GM23248 (cell line): Measurements from ENCODE around the gene LRCH4. TPM values are rescaled to one million over a fixed set of nuclear protein-coding genes. Genes with fewer than 3 reads are reported as not detected.
A peak's percentile ranks its signal among the peaks of the same experiment; 100 is the strongest.

Source experiments
- DNase-seq: peaks from one replicate; pipeline ENCODE4 v3.0.0-alpha.2; 2015
- H2AFZ ChIP-seq: fragments of 200-600 bp; sonication (generic); 2 replicates; pipeline ENCODE4 v1.6.1; 2016; ENCODE audit warnings: antibody characterized with exemption
- H3F3A ChIP-seq: fragments of 200-600 bp; sonication (generic); 2 replicates; pipeline ENCODE4 v1.6.1; 2016; ENCODE audit warnings: mild to moderate bottlenecking, antibody characterized with exemption, mixed run types; ENCODE audit not compliant: insufficient read depth
- H3K27ac ChIP-seq: fragments of 200-600 bp; sonication (generic); 2 replicates; pipeline ENCODE4 v1.5.1; 2016; ENCODE audit warnings: mild to moderate bottlenecking
- H3K27me3 ChIP-seq: fragments of 200-600 bp; sonication (generic); replicated peaks from 2 replicates; pipeline ENCODE4 v1.6.1; 2016; ENCODE audit warnings: mild to moderate bottlenecking; ENCODE audit not compliant: insufficient read depth
- H3K36me3 ChIP-seq: fragments of 200-600 bp; sonication (generic); 2 replicates; pipeline ENCODE4 v1.6.1; 2016; ENCODE audit warnings: low read depth, mild to moderate bottlenecking
- H3K4me1 ChIP-seq: fragments of 200-600 bp; sonication (generic); 2 replicates; pipeline ENCODE4 v1.6.1; 2016; ENCODE audit warnings: mild to moderate bottlenecking; ENCODE audit not compliant: insufficient read depth
- H3K4me2 ChIP-seq: fragments of 200-600 bp; sonication (generic); one replicate; pipeline ENCODE4 v1.6.1; 2016; ENCODE audit warnings: mild to moderate bottlenecking; ENCODE audit not compliant: unreplicated experiment
- H3K4me3 ChIP-seq: fragments of 200-600 bp; sonication (generic); 2 replicates; pipeline ENCODE4 v1.5.1; 2016; ENCODE audit warnings: mild to moderate bottlenecking
- H3K79me2 ChIP-seq: fragments of 200-600 bp; sonication (generic); 2 replicates; pipeline ENCODE4 v1.6.1; 2016; ENCODE audit warnings: mild to moderate bottlenecking; ENCODE audit not compliant: insufficient read depth
- H3K9ac ChIP-seq: fragments of 200-600 bp; sonication (generic); 2 replicates; pipeline ENCODE4 v1.6.1; 2016; ENCODE audit warnings: mild to moderate bottlenecking
- H3K9me2 ChIP-seq: fragments of 200-600 bp; sonication (generic); 2 replicates; pipeline ENCODE4 v1.6.1; 2016; ENCODE audit warnings: mixed run types, mild to moderate bottlenecking, moderate library complexity; ENCODE audit not compliant: insufficient read depth
- H3K9me3 ChIP-seq: fragments of 200-600 bp; sonication (generic); one replicate; pipeline ENCODE4 v1.6.1; 2017; ENCODE audit warnings: low read depth
- H4K20me1 ChIP-seq: fragments of 200-600 bp; sonication (generic); 2 replicates; pipeline ENCODE4 v1.6.0; 2016; ENCODE audit not compliant: insufficient read depth
- EZH2 ChIP-seq: fragments of 200-600 bp; sonication (generic); IDR thresholded peaks from 2 replicates; pipeline ENCODE4 v1.6.1; 2018; ENCODE audit warnings: antibody characterized with exemption, mild to moderate bottlenecking; ENCODE audit not compliant: insufficient read depth, poor library complexity, severe bottlenecking
- EZH2phosphoT487 ChIP-seq: fragments of 200-600 bp; sonication (generic); IDR thresholded peaks from 2 replicates; pipeline ENCODE4 v1.6.1; 2018; ENCODE audit warnings: antibody characterized with exemption, moderate library complexity, mild to moderate bottlenecking, low read depth; ENCODE audit not compliant: insufficient read depth
- WGBS, 2 experiments: methylation state at CpG; one replicate each; pipeline ENCODE4 v1.1.6; 2015 to 2017; ENCODE audit warnings: low lambda C conversion rate in 2 of 2, low coverage in 1 of 2; ENCODE audit errors: missing lambda C conversion rate in 2 of 2; 5-methylcytosine and 5-hydroxymethylcytosine counted together
- in situ Hi-C: fragments of 300-500 bp; cut with MboI; formaldehyde crosslinking; loops from 2 replicates; pipeline ENCODE4 v1.15.0; 2020
- polyA plus RNA-seq: library from polyadenylated mRNA; unstranded; fragments of >200 nt; fragmentation: Nextera tagmentation; extraction: Ambion mirVana; gene quantifications from 2 replicates; pipeline ENCODE4 v1.2.1, GENCODE V29; 2016
- total RNA-seq: library from RNA; depleted of rRNA; stranded (reverse); fragments of >200 nt; shearing (Covaris generic); gene quantifications from 2 replicates; pipeline ENCODE4 v1.2.3, GENCODE V29; 2014

Gene LRCH4
- total and polyA plus RNA-seq, 2 experiments from 2014 or later = 12.9 to 13.6 TPM

- no peaks in the 10 kb centered on the region for H3F3A ChIP-seq
- no peaks in the 10 kb centered on the region; the same call in 1 of the 2 replicates for H4K20me1 ChIP-seq
- H3K9me3 ChIP-seq = no peaks in the 10 kb centered on the region
- in situ Hi-C loops = no loop called here
- peak overlapping the region; percentile 91 for H3K4me2 ChIP-seq
- TF ChIP-seq EZH2phosphoT487 = no peak
- TF ChIP-seq EZH2 = no peak
- no peak overlapping the region for H2AFZ ChIP-seq
- peaks cover 20% of the 10 kb centered on the region for H3K79me2 ChIP-seq
- 66 to 91% methylated on average over 8 to 15 of the region's 15 CpGs for WGBS, 2 experiments
- H3K9ac ChIP-seq = peak overlapping the region; percentile 90; the same call in 1 of the 2 replicates
- no peaks in the 10 kb centered on the region for H3K9me2 ChIP-seq
- DNase-seq = no peak
- H3K4me1 ChIP-seq = 0 out of 2 replicates have a peak, but pooled peaks cover 5% of the 10 kb centered on the region
- peak overlapping the region; percentile 93; the same call in 1 of the 2 replicates for H3K4me3 ChIP-seq
- no peaks in the 10 kb centered on the region for H3K27me3 ChIP-seq
- H3K27ac ChIP-seq = no peak overlapping the region
- H3K36me3 ChIP-seq = 0 out of 2 replicates have a peak, but pooled peaks cover 3% of the 10 kb centered on the region
Observed at GRCh38 chr7:100584054-100584682, 1.8 kb downstream of the LRCH4 start.

GRCh38 chr7:100583132-100584053 lies 2.5 kb downstream of the LRCH4 start:
- H3K4me1 ChIP-seq = 0 out of 2 replicates have a peak, but pooled peaks cover 5% of the 10 kb centered on the region
- no peak overlapping the region for H3K27ac ChIP-seq
- DNase-seq = no peak
- TF ChIP-seq EZH2 (no peak), EZH2phosphoT487 (no peak)
- H3K79me2 ChIP-seq = peaks cover 20% of the 10 kb centered on the region
- H3F3A ChIP-seq = no peaks in the 10 kb centered on the region
- in situ Hi-C loops = no loop called here
- H3K4me3 ChIP-seq = no peak overlapping the region
- no peak overlapping the region for H3K9ac ChIP-seq
- H3K36me3 ChIP-seq = 0 out of 2 replicates have a peak, but pooled peaks cover 3% of the 10 kb centered on the region
- no peak overlapping the region for H3K4me2 ChIP-seq
- no peak overlapping the region for H2AFZ ChIP-seq
- H4K20me1 ChIP-seq = no peaks in the 10 kb centered on the region; the same call in 1 of the 2 replicates
- 83 to 84% methylated on average over 23 of the region's 23 CpGs for WGBS, 2 experiments
- H3K9me2 ChIP-seq = no peaks in the 10 kb centered on the region
- H3K27me3 ChIP-seq = no peaks in the 10 kb centered on the region
- no peaks in the 10 kb centered on the region for H3K9me3 ChIP-seq

- in situ Hi-C loops = no loop called here
- Histone ChIP-seq H3K4me3 (no peak overlapping the region), H3K27me3 (no peaks in the 10 kb centered on the region), H3K9ac (no peak overlapping the region), H3K79me2 (peaks cover 20% of the 10 kb centered on the region), H3F3A (no peaks in the 10 kb centered on the region), H3K9me3 (no peaks in the 10 kb centered on the region), H3K36me3 (0 out of 2 replicates have a peak, but pooled peaks cover 3% of the 10 kb centered on the region), H2AFZ (no peak overlapping the region), H3K4me2 (no peak overlapping the region), H3K4me1 (0 out of 2 replicates have a peak, but pooled peaks cover 5% of the 10 kb centered on the region), H4K20me1 (no peaks in the 10 kb centered on the region; the same call in 1 of the 2 replicates), H3K27ac (no peak overlapping the region), H3K9me2 (no peaks in the 10 kb centered on the region)
- DNase-seq = no peak
- TF ChIP-seq EZH2phosphoT487 = no peak
- WGBS, 2 experiments = 80% methylated on average over 11 of the region's 11 CpGs
Observed at GRCh38 chr7:100582650-100583049, 3.3 kb downstream of the LRCH4 start.

- no peaks in the 10 kb centered on the region for H3K9me3 ChIP-seq
- no peaks in the 10 kb centered on the region; the same call in 1 of the 2 replicates for H4K20me1 ChIP-seq
- no peak overlapping the region for H3K27ac ChIP-seq
- in situ Hi-C loops = no loop called here
- no peak for DNase-seq
- no peaks in the 10 kb centered on the region for H3F3A ChIP-seq
- TF ChIP-seq EZH2phosphoT487 (no peak), EZH2 (no peak)
- no peaks in the 10 kb centered on the region for H3K27me3 ChIP-seq
- no peak overlapping the region for H3K9ac ChIP-seq
- no peak overlapping the region for H3K4me2 ChIP-seq
- 98 to 99% methylated on average over 15 to 20 of the region's 20 CpGs for WGBS, 2 experiments
- no peak overlapping the region for H2AFZ ChIP-seq
- H3K79me2 ChIP-seq = peaks cover 20% of the 10 kb centered on the region
- H3K9me2 ChIP-seq = no peaks in the 10 kb centered on the region
- H3K36me3 ChIP-seq = 0 out of 2 replicates have a peak, but pooled peaks cover 3% of the 10 kb centered on the region
- 0 out of 2 replicates have a peak, but pooled peaks cover 5% of the 10 kb centered on the region for H3K4me1 ChIP-seq
- H3K4me3 ChIP-seq = no peak overlapping the region
Observed at GRCh38 chr7:100582041-100582579, 3.8 kb downstream of the LRCH4 start.
